K562 (cell line): ENCODE data around the gene ROPN1L. TPM values are rescaled to one million over a fixed set of nuclear protein-coding genes. Genes with fewer than 3 reads are reported as not detected.

Experiments
- ATAC-seq: fragments of 200-7000 bp; cut with Tn5 transposase; 3 replicates; pipeline ENCODE4 v1.9.1; 2020; ENCODE audit warnings: moderate library complexity
- BruUV-seq: library from RNA; stranded (reverse); fragments of 400-500 nt; replicated peaks from 2 replicates; lab custom pipeline; 2021; lab: Mats Ljungman, UMichigan
- CTCF ChIA-PET: fragments of 300-600 bp; formaldehyde crosslinking; extraction: SDS; loops from one replicate; lab custom pipeline; 2021; ENCODE audit warnings: low intra/inter-chr PET ratio; lab: Yijun Ruan, JAX
- POLR2A ChIA-PET: fragments of 300-600, 350-650 bp; sonication (Branson Sonifier 250); formaldehyde crosslinking; extraction: SDS; loops from one replicate; lab custom pipeline; 2021; ENCODE audit warnings: antibody characterized with exemption, inconsistent platforms; lab: Yijun Ruan, JAX
- DNase-seq, 4 experiments: peaks; one replicate each; pipeline versions ENCODE4 v3.0.0 to v3.0.0-alpha.2; 2011 to 2018; ENCODE audit warnings: low spot score in 3 of 4, mixed read lengths in 3 of 4; ENCODE audit errors: extremely low read depth in 1 of 4
- FAIRE-seq: peaks from 2 replicates; lab custom pipeline; 2011; peaks lifted over from hg19 to GRCh38; lab: Jason Lieb, UNC
- H2AFZ ChIP-seq: 2 replicates; pipeline ENCODE4 v1.6.0; 2011; ENCODE audit warnings: low read depth, low read length, control low read depth, inconsistent platforms
- H3K27ac ChIP-seq: fragments of 200-600 bp; 3 replicates; pipeline ENCODE4 v1.8.0; 2011; ENCODE audit warnings: low read depth, mild to moderate bottlenecking, control low read depth, inconsistent platforms, low read length, moderate library complexity, mixed read lengths; ENCODE audit errors: extremely low read depth
- H3K27me3 ChIP-seq, 2 experiments: fragments of 300-600 bp in 1 of 2; 2 replicates in 1 of 2; 3 replicates in 1 of 2; pipeline versions ENCODE4 v1.6.0 to v1.8.0; 2011; ENCODE audit warnings: inconsistent platforms in 2 of 2, low read length in 2 of 2, mild to moderate bottlenecking in 1 of 2, mixed read lengths in 1 of 2, moderate library complexity in 1 of 2; ENCODE audit not compliant: control insufficient read depth in 2 of 2, insufficient read depth in 2 of 2
- H3K36me3 ChIP-seq: fragments of 300-600 bp; 3 replicates; pipeline ENCODE4 v1.8.0; 2011; ENCODE audit warnings: mild to moderate bottlenecking, low read length, inconsistent platforms; ENCODE audit not compliant: control insufficient read depth, insufficient read depth
- H3K4me1 ChIP-seq, 2 experiments: fragments of 200-600 bp in 1 of 2; replicated peaks in 1 of 2; 2 replicates in 1 of 2; 3 replicates in 1 of 2; pipeline versions ENCODE4 v1.5.1 to v1.8.0; 2011; ENCODE audit warnings: inconsistent platforms in 2 of 2, low read length in 2 of 2, mild to moderate bottlenecking in 1 of 2, mixed read lengths in 1 of 2, moderate library complexity in 1 of 2; ENCODE audit not compliant: control insufficient read depth in 2 of 2, insufficient read depth in 2 of 2
- H3K4me2 ChIP-seq: 2 replicates; pipeline ENCODE4 v1.6.1; 2011; ENCODE audit warnings: low read length, control low read depth, inconsistent platforms, mixed read lengths; ENCODE audit not compliant: insufficient read depth
- H3K4me3 ChIP-seq: fragments of 200-600 bp; sonication (generic), shearing (Covaris generic); 2 replicates; pipeline ENCODE4 v1.5.1; 2016; ENCODE audit warnings: control low read depth, inconsistent platforms
- H3K79me2 ChIP-seq: fragments of 200-600 bp; 3 replicates; pipeline ENCODE4 v1.8.0; 2011; ENCODE audit warnings: low read length, inconsistent platforms; ENCODE audit not compliant: control insufficient read depth, insufficient read depth
- H3K9ac ChIP-seq, 2 experiments: 2 replicates each; pipeline versions ENCODE4 v1.6.0 to v1.6.1; 2011; ENCODE audit warnings: low read depth in 2 of 2, low read length in 2 of 2, control low read depth in 1 of 2, inconsistent platforms in 1 of 2, mild to moderate bottlenecking in 1 of 2, mixed read lengths in 1 of 2; ENCODE audit not compliant: insufficient read depth in 1 of 2
- H3K9me1 ChIP-seq: one replicate; pipeline ENCODE4 v1.6.0; 2011; ENCODE audit warnings: inconsistent platforms, mild to moderate bottlenecking, low read length, moderate library complexity; ENCODE audit not compliant: control insufficient read depth, insufficient read depth
- H3K9me3 ChIP-seq: replicated peaks from 2 replicates; pipeline ENCODE4 v1.5.1; 2011; ENCODE audit warnings: low read depth, low read length, inconsistent platforms; ENCODE audit not compliant: control insufficient read depth, insufficient read depth
- H4K20me1 ChIP-seq: replicated peaks from 2 replicates; pipeline ENCODE4 v1.6.1; 2011; ENCODE audit warnings: low read length, inconsistent platforms, mixed read lengths; ENCODE audit not compliant: control insufficient read depth, insufficient read depth
- ARNT ChIP-seq, 2 experiments: fragments of 450-650 bp; IDR thresholded peaks; 2 replicates each; pipeline ENCODE4 v1.6.1; 2016; ENCODE audit warnings: mild to moderate bottlenecking in 1 of 2
- C11orf30 ChIP-seq: fragments of 450-650 bp; IDR thresholded peaks from 2 replicates; pipeline ENCODE4 v1.6.1; 2016; ENCODE audit warnings: low read depth, mild to moderate bottlenecking
- HBP1 ChIP-seq: fragments of 450-650 bp; formaldehyde crosslinking; IDR thresholded peaks from 2 replicates; pipeline ENCODE4 v1.4.0; 2022; ENCODE audit warnings: missing genetic modification characterization
- HNRNPUL1 ChIP-seq: fragments of 200-400 bp; formaldehyde crosslinking; IDR thresholded peaks from 2 replicates; pipeline ENCODE4 v1.6.1; 2017; ENCODE audit warnings: low read length
- HSF4 ChIP-seq: fragments of 250-450 bp; sonication (Bioruptor Pico); IDR thresholded peaks from 2 replicates; pipeline ENCODE4 v2.1.2; 2022; ENCODE audit warnings: mild to moderate bottlenecking, moderate library complexity, borderline replicate concordance
- ID3 ChIP-seq, 2 experiments: fragments of 250-450 bp in 1 of 2; fragments of 450-650 bp in 1 of 2; sonication (Bioruptor Pico) in 1 of 2; IDR thresholded peaks; 2 replicates each; pipeline versions ENCODE4 v1.6.1 to v1.8.0; 2016 to 2021; ENCODE audit warnings: mild to moderate bottlenecking in 2 of 2, moderate library complexity in 2 of 2, missing compliant biosample characterization in 1 of 2, missing genetic modification characterization in 1 of 2
- MAFF ChIP-seq: IDR thresholded peaks from 2 replicates; pipeline ENCODE4 v1.6.1; 2012; ENCODE audit warnings: low read length, improper control_type of control experiment
- MAFK ChIP-seq: IDR thresholded peaks from 2 replicates; pipeline ENCODE4 v1.6.1; 2011; ENCODE audit warnings: low read length, improper control_type of control experiment
- SRF ChIP-seq, 2 experiments: fragments of 250-450, 450-650 bp in 1 of 2; sonication (Bioruptor Pico) in 1 of 2; sonication (generic) in 1 of 2; formaldehyde crosslinking; IDR thresholded peaks; 2 replicates each; pipeline versions ENCODE4 v1.5.0 to v1.5.1; 2020 to 2022; ENCODE audit warnings: mild to moderate bottlenecking in 1 of 2, missing genetic modification reagents in 1 of 2
- SRSF1 ChIP-seq: fragments of 200-400 bp; formaldehyde crosslinking; IDR thresholded peaks from 2 replicates; pipeline ENCODE4 v1.6.1; 2017; ENCODE audit warnings: mild to moderate bottlenecking, low read depth, low read length, moderate library complexity
- SRSF7 ChIP-seq: fragments of 200-400 bp; formaldehyde crosslinking; optimal IDR thresholded peaks from 2 replicates; pipeline ENCODE3; 2017; ENCODE audit warnings: mild to moderate bottlenecking, low read depth, low read length
- SRSF9 ChIP-seq: fragments of 200-400 bp; formaldehyde crosslinking; IDR thresholded peaks from 2 replicates; pipeline ENCODE4 v1.6.1; 2017; ENCODE audit warnings: low read depth, low read length, borderline replicate concordance
- STAT5B ChIP-seq: fragments of 250-450 bp; sonication (Bioruptor Pico); IDR thresholded peaks from 2 replicates; pipeline ENCODE4 v1.8.0; 2021; ENCODE audit warnings: mild to moderate bottlenecking, inconsistent platforms
- SUPT5H ChIP-seq: fragments of 450-650 bp; IDR thresholded peaks from 2 replicates; pipeline ENCODE4 v1.6.1; 2016
- THRAP3 ChIP-seq: fragments of 450-650 bp; IDR thresholded peaks from 2 replicates; pipeline ENCODE4 v1.6.1; 2016; ENCODE audit warnings: mild to moderate bottlenecking, inconsistent platforms, borderline replicate concordance
- THRB ChIP-seq: fragments of 450-650 bp; formaldehyde crosslinking; conservative IDR thresholded peaks from 2 replicates; pipeline ENCODE4 v1.4.0; 2022; ENCODE audit warnings: mild to moderate bottlenecking, missing genetic modification characterization
- U2AF2 ChIP-seq: fragments of 200-400 bp; formaldehyde crosslinking; optimal IDR thresholded peaks from 2 replicates; pipeline ENCODE3; 2017; ENCODE audit warnings: low read depth, mild to moderate bottlenecking, low read length
- XRCC3 ChIP-seq: fragments of 450-650 bp; IDR thresholded peaks from 2 replicates; pipeline ENCODE4 v1.6.1; 2017; ENCODE audit warnings: mild to moderate bottlenecking, moderate library complexity
- ZNF316 ChIP-seq: fragments of 450-650 bp; IDR thresholded peaks from 2 replicates; pipeline ENCODE4 v1.6.1; 2016
- ZNF384 ChIP-seq: IDR thresholded peaks from 2 replicates; pipeline ENCODE4 v1.6.1; 2012; ENCODE audit warnings: low read depth, low read length, improper control_type of control experiment
- ZNF561 ChIP-seq: fragments of 450-650 bp; formaldehyde crosslinking; conservative IDR thresholded peaks from 2 replicates; pipeline ENCODE4 v1.4.0; 2020; ENCODE audit warnings: mild to moderate bottlenecking, moderate library complexity
- ZNF696 ChIP-seq: fragments of 250-450 bp; sonication (Bioruptor Pico); conservative IDR thresholded peaks from 2 replicates; pipeline ENCODE4 v1.4.0; 2020; ENCODE audit warnings: mild to moderate bottlenecking, moderate library complexity
- WGBS: fragments of 100-300 bp; shearing (Covaris generic); methylation state at CpG from one replicate; pipeline ENCODE4 v1.1.6; 2016; ENCODE audit warnings: low coverage, mixed read lengths; ENCODE audit not compliant: insufficient coverage; ENCODE audit errors: missing lambda C conversion rate; 5-methylcytosine and 5-hydroxymethylcytosine counted together
- in situ Hi-C: fragments of 300-500 bp; cut with MboI; formaldehyde crosslinking; loops from 4 replicates; pipeline ENCODE4 v1.15.0; 2018; ENCODE audit warnings: inconsistent platforms, mixed read lengths
- intact Hi-C: fragments of 100-400 bp; cut with micrococcal nuclease; formaldehyde crosslinking; loops from 2 replicates; pipeline ENCODE4 v1.14.2; 2022
- polyA plus RNA-seq, 8 experiments: library from polyadenylated mRNA; depleted of rRNA in 4 of 8; stranded (reverse) in 5 of 8; unstranded in 3 of 8; fragments of >200 nt; fragmentation: Nextera tagmentation in 2 of 8; fragmentation: Illumina TruSeq in 1 of 8; extraction: Ambion mirVana in 2 of 8; extraction: Trizol in 1 of 8; gene quantifications; 2 replicates each; pipeline versions ENCODE4 v1.2.1 to v1.2.3, GENCODE V29; 2011 to 2014; ENCODE audit warnings: inconsistent platforms in 1 of 8, missing spikeins in 1 of 8
- total RNA-seq, 7 experiments: library from RNA; depleted of rRNA in 6 of 7; stranded (reverse); fragments of >200 nt in 6 of 7; fragmentation: Illumina TruSeq in 2 of 7; extraction: Trizol in 2 of 7; gene quantifications; 2 replicates each; pipeline versions ENCODE4 v1.2.1 to v1.2.3, GENCODE V29; 2011 to 2021; ENCODE audit warnings: low replicate concordance in 1 of 7

The ROPN1L gene
- total and polyA plus RNA-seq, 9 of the 15 experiments (the other 6 are each of a cell fraction or from before 2014, with no cell fraction given): 0.04 to 0.85 (median 0.24) TPM; not detected in 3

- H3K9ac ChIP-seq: no peak overlapping the region
- BruUV-seq: no TSS peak
- H3K9me3 ChIP-seq: no peaks in the 10 kb centered on the region
- intact Hi-C loops: no loop called here
- no peaks in the 10 kb centered on the region for H3K9me1 ChIP-seq
- H3K36me3 ChIP-seq: peaks cover 22% of the 10 kb centered on the region
- 55% methylated on average over 15 of the region's 16 CpGs for WGBS
- H4K20me1 ChIP-seq: no peaks in the 10 kb centered on the region
- FAIRE-seq (no peak), DNase-seq (no peak), ATAC-seq (no peak)
- POLR2A ChIA-PET: interaction anchor here (0.7 to 1.4 kb wide), 3 partner anchors 8 to 164 kb away, joined by 3 read pairs; partner anchors contain the start of gene MARCHF6
- H3K4me2 ChIP-seq: peak overlapping the region; percentile 87
- in situ Hi-C loops: no loop called here
- no peaks in the 10 kb centered on the region for H3K79me2 ChIP-seq
- H3K4me1 ChIP-seq: peaks cover 26 to 39% of the 10 kb centered on the region in 2 experiments; a peak in 4 of 5 replicates
- no peak overlapping the region; the same call in 2 of the 3 replicates for H3K27ac ChIP-seq
- H3K27me3 ChIP-seq: no peaks in the 10 kb centered on the region
- CTCF ChIA-PET: no interaction called here
- H3K4me3 ChIP-seq: peak overlapping the region; percentile 50; the same call in 1 of the 2 replicates
- no peak overlapping the region for H2AFZ ChIP-seq
- TF ChIP-seq SRSF1 (no peak), SRSF7 (no peak), SUPT5H (peak; percentile 53; the same call in 1 of the 2 replicates), ARNT (IDR thresholded peaks at IDR 0.05) (peak in 1 of 2 experiments; percentile 21; a peak in 2 of 4 replicates), THRB (CRISPR knock-in tag) (0 out of 2 replicates have a peak, but pooled peaks have one; percentile 42), C11orf30 (peak; percentile 96), MAFK (peak; percentile 92), XRCC3 (no peak), SRSF9 (no peak), U2AF2 (no peak), HNRNPUL1 (no peak), THRAP3 (no peak), ZNF384 (peak; percentile 42; the same call in 1 of the 2 replicates), STAT5B (CRISPR knock-in tag) (no peak), ZNF561 (CRISPR knock-in tag) (no peak), HSF4 (CRISPR knock-in tag) (no peak), SRF (CRISPR knock-in tag; IDR thresholded peaks at IDR 0.05) (no peak), ZNF696 (CRISPR knock-in tag) (no peak), MAFF (peak; percentile 92), HBP1 (CRISPR knock-in tag) (no peak), ID3 (CRISPR knock-in tag; IDR thresholded peaks at IDR 0.05) (no peak), ID3 (tag; IDR thresholded peaks at IDR 0.05) (no peak), ZNF316 (peak; percentile 99)
Measured at GRCh38 chr5:10440367-10440990, 1.2 kb upstream of the ROPN1L start.
